NCI-H69 (cell line): ENCODE measurements around the gene MAP3K20.
"Not testable (repeated sequence)": the region's sequence is repeated elsewhere in the genome, so short reads cannot be mapped to it uniquely, and the experiment has no call there.

Source experiments
- DNase-seq: peaks from one replicate; lab custom pipeline; 2025; lab: John Stamatoyannopoulos, UW

The MAP3K20 gene

DNA sequence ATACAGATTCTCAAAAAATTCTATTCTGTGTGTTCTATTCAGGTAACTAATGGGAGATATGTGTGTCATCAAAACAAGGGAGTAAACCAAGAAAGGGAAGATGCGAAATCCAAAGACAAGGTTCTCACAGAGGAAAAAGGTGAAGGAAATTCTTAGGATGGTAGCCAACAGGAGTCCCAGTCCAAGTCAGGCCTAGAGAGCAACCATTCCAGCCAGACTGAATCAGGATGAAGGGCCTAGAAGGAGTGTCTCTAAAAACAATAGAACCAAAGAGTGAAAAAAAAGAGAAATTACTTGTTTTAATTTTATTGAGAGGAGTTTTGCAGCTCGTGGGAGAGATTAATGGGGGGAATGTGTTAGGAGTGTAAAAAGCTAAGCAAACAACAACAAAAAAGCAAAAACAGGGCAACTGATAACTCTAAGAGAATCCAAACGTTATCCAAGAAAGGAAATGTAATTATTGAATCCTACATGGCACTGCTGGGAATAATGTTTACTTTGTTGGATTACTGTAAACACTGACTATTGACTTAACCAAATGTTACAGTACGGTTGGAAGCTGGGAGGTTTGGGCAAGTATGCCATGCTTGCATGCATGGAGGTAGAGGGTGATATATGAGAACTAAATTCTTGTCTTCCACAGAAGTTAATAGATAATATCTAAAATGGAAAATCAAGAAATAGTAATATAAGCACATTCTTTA is 12.3 kb downstream of the MAP3K20 start:
- peak; percentile 42 for DNase-seq

GRCh38 chr2:173090276-173090877 is 14.7 kb downstream of the MAP3K20 start:
- DNase-seq = no peak

GRCh38 chr2:173090973-173091660 is 15.5 kb downstream of the MAP3K20 start:
- DNase-seq = no peak

GRCh38 chr2:173091910-173092309 is 16.3 kb downstream of the MAP3K20 start:
- no peak for DNase-seq

DNA sequence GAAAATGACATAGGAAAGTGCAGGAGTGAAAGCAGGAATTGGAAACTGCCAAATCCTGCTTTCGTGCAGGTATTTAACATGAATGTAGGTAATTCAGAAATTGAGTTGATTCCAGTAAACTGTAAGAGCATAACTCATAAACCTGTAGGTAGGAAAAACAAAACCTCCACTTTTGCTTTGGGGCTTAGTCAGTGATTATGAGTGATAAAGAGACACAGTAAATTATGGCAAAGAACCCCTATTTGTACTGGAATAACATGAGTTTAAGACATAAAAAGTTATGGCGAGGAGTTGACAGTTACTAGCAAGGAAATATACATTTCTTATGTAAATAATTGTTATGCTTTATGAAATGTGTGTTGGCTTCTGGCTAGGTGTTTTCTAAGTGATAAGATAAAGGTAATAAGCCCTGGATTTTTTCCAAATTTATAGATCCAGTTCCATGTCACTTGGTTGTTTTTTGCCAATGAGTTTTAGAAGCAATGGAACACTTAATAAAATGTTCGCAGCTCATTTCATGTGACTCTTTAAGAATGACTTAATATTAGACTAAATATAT is 17.3 kb downstream of the MAP3K20 start:
- no peak for DNase-seq

GRCh38 chr2:173093617-173094016 is 18.0 kb downstream of the MAP3K20 start:
- DNase-seq = not testable (repeated sequence)

GRCh38 chr2:173094731-173095130 is 19.1 kb downstream of the MAP3K20 start:
- no peak for DNase-seq

GRCh38 chr2:173095356-173095755 is 19.7 kb downstream of the MAP3K20 start:
- no peak for DNase-seq

- no peak for DNase-seq
Measured at GRCh38 chr2:173099271-173099670, 23.6 kb downstream of the MAP3K20 start.

GRCh38 chr2:173099804-173100203 is 24.2 kb downstream of the MAP3K20 start:
- no peak for DNase-seq

GRCh38 chr2:173101687-173102086 is 26.0 kb downstream of the MAP3K20 start:
- DNase-seq = no peak

- no peak for DNase-seq
Measured at GRCh38 chr2:173104156-173104555, 28.5 kb downstream of the MAP3K20 start.

GRCh38 chr2:173106959-173107628 is 31.4 kb downstream of the MAP3K20 start:
- no peak for DNase-seq

DNA sequence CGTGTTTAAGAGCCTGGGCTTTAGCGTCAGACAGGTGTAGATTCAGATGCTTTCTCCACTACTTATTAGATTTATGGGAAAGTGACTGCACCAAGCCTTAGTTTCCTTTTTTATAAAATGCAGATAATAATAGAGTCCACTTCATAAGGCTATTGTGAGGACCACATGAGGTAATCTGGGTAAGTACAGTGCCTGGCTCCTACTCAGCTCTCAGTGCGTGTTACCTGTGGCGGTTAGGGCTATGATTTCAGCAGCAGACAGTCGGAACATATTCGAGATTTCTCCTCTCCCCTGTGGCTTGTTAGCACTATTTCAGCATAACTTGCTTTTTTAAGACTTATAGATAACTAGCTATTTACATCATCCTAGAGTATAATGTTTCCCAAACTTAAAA is 32.0 kb downstream of the MAP3K20 start:
- DNase-seq = no peak

- no peak for DNase-seq
Measured at GRCh38 chr2:173109253-173110188, 33.9 kb downstream of the MAP3K20 start.

DNA sequence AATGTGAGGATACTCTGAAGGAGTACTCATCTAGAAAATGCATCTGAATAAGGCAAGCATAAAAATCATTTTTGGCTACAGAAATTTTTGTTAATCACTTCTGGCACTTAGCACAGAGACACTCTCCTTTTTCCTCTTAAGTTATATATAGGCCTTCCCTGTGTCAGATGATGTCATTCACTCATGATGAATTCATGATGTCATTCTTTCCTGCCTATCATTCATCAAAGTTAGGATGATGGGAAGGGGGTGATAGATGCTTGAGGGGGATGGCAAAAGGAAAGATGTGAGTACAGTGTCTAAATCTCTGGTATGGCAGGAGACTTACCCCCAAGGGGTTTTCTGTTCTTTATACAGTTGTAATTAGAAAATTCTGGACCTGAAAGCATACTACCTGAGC is 42.0 kb downstream of the MAP3K20 start:
- DNase-seq = no peak

DNA sequence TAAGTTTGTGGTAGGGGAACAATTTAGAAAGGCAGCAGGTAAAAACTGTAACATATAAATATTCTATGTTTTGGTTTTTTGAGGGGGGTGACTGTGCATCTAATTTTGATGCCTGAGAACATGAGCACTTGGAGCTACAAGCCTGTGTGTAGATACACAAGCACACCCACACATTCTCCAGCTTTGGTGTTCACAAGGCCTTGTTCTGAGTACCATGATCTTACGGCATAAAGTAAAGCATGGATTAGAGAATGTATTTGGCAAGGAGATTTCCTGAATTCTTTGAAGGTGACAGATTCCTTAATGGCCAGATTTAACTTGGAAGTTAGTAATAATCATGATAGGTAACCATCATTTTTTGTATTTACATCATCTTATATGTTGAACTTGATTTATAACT is 42.7 kb downstream of the MAP3K20 start:
- no peak for DNase-seq

DNA sequence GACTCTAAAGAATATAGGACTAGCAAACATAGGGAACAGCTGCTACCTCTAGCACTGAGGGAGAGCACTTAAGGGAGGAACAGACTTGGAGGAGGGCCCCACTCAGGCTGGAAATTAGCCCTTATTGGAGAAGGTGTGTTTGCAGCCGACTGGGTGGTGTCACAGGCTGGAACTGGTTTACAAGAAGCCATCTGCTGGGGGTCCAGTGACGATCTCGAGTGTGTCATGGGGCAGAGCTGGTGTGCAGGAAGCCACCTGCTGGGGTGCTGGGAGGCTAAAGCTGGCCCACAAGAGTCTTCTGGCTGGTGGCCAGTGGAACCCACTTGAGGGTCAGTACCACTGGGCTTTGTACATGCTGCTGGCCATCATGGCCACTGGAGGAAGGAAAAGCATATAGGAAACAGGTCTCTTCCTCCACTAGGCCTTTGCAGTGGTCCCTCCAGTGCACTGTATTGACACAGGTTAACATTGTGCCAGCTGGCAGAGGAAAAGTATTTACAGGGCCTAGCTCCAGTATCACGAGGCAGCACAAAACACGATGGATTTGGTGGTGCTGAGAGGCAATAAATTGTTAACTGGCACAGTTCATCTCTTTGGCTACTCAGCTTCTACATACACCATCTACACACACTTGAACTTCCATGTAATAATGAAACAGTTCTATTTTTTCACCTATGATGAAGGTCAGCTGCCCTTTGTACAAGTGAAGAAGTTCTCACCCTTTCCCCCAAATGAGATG is 43.6 kb downstream of the MAP3K20 start:
- DNase-seq = peak; percentile 21

DNA sequence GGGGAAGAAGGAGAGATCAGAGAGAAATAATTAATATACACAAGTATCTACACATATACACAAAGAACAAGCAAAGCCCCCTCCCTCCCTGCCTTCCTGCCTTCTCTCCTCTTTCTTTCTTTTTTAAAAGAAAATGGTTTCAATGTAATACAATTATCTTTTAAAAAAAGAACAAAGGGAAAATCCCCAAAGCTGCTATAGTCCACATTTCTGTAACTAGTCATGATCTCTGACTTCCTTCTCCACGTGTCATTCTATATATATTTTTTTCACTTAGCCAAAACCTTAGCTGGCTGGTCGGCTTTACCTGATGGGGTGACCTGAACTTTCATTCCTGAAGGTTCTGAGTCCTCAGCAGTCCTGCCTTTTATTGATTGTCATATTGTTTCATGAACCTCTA is 44.3 kb downstream of the MAP3K20 start:
- no peak for DNase-seq

DNA sequence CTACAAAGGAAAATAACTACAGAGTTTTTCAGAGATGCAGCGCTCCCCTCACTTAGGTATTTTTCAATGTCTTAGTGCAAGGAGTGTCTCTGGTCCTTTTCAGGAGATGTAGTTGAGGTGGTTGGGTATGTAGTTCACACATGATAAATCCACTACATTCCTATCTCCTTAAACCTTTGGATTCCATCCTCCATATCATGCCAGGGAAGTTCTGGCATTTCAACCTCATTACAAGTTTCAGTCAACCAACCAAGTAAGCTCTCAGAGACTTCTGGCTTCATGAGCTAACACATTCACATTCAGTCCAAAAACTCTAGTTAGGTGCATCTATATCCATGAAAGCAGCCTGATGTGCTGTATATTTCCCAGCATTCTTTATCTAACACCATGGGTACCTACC is 47.3 kb downstream of the MAP3K20 start:
- DNase-seq = no peak

DNA sequence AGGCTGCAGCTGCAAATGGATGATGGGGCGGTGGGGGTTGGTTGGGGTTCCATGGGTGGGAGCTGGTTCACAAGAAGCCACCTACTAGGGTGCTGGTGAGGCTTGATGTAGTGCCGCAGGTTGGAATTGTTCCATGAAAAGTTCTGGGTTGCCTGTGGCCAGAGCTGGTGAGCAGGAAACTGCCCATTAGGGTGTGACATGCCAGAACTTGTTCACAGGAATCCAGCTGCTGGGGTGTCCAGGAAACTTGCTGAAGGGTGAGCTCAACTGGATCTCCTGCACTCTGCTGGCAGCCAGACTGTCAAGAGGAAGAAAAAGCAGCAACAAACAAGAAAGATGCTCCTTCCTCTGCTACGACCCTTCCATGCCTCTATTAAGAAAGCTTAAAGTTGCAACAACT is 48.8 kb downstream of the MAP3K20 start:
- peak; percentile 21 for DNase-seq
